EL (cell line): ENCODE data around the gene ERBB4.

Experiments used
- DNase-seq: peaks from one replicate; pipeline ENCODE4 v3.0.0-alpha.2; 2016

Gene ERBB4

GRCh38 chr2:212359425-212360067, 179.1 kb downstream of the ERBB4 start:
- DNase-seq = no peak

- DNase-seq = no peak
Measured at GRCh38 chr2:212357606-212358005, 181.0 kb downstream of the ERBB4 start.

DNA sequence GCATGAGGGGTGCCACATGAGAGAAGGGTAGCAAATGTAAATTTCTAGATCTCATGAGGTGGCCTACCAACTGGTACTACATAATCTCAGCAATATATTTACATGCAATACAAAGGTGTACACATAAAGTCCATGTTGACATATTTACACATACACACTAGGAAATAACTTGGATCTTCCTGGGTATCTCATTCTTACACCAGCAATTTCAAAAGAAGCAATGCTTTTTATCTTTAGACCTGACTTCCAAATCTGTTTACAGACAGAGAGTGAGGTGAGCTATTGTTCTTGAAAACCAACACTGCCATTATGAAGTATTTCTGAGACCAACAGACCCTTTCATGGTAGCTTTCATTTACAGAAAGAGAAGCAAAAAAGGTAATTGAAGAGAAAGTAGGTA, 184.2 kb downstream of the ERBB4 start:
- no peak for DNase-seq

- DNase-seq = no peak
Measured at GRCh38 chr2:212348501-212348900, 190.1 kb downstream of the ERBB4 start.

DNA sequence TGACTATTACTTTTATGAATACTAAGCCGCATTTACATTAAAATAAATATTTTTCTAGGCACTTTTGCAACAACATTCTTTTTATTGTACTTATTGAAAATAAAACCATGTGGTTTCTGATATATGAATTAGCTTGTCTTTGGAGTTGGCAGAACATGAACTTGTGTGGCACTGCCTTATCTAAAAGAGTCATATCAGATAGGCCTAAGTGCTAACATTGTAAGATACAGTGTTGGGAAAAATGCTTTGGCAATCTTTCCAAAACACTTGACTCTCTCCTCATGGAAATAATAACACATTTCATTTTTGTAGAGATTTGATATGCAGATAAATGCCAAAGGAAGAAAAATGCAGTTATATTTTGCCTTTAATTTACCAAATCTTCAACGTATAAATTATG, 191.7 kb downstream of the ERBB4 start:
- DNase-seq = no peak

- DNase-seq = no peak
Measured at GRCh38 chr2:212345966-212346365, 192.6 kb downstream of the ERBB4 start.

- DNase-seq = no peak
Measured at GRCh38 chr2:212344131-212344530, 194.5 kb downstream of the ERBB4 start.

DNA sequence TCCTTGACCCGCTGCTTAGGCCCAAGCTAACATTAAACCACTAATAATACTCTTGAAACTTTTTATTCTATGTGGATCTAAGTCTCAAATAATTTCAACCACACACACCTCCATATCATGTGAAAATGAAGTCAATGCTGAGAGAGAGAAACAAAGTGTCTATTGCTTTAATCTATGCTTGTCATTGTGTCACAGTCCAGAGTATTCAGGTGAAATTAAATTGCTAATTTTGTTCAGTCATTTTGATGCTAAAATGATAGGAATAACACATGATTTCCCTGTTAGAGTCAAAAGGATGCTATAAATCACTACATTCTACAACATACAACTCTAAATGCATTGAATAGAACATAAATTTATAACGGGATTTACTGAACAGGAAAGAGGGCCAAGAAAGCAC, 195.4 kb downstream of the ERBB4 start:
- DNase-seq = no peak

DNA sequence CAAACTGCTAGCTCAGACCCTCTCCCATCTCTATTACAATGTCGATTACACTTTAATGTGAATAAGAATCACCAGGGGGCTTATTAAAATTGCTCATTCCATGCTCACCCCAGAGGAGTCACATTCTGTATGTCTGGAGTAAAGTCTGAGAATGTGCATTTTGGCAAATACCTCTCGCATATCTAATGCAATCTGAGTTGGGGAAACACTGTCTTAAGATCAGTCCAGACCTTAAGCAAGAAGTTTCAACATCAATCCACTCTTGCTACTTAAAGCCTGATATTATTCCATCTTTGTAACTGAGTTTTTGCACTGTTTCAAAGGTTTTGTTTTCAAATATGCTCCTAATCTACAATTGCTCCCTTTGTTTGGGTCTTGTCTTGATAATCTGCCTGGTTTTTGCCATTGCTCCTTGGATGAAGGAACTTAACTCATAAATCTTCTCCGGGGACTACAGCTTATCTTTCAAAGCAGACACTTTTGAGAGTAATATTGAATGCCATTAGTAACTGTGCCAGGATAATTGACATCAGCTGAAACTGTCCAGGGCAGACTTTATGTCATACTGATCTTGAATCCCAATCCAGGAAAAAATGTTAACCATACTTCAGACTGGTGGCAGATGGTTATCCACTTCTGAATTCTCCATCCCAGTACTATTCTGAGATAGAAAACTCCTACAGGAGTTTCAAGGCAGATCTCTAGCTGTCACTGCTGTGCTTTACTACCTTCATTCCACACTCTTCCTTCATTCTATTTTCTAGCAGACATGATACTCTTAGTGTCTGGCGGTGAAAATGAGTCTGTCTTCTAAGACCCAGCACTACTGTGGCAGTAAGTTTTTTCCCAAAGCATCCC, 200.9 kb downstream of the ERBB4 start:
- DNase-seq = no peak

GRCh38 chr2:212337036-212337435, 201.6 kb downstream of the ERBB4 start:
- no peak for DNase-seq

GRCh38 chr2:212330263-212330662, 208.3 kb downstream of the ERBB4 start:
- DNase-seq = no peak

- no peak for DNase-seq
Measured at GRCh38 chr2:212328712-212329496, 209.7 kb downstream of the ERBB4 start.

- no peak for DNase-seq
Measured at GRCh38 chr2:212328136-212328535, 210.5 kb downstream of the ERBB4 start.

GRCh38 chr2:212327171-212327809, 211.3 kb downstream of the ERBB4 start:
- DNase-seq = no peak

GRCh38 chr2:212318636-212319035, 220.0 kb downstream of the ERBB4 start:
- DNase-seq = no peak

- DNase-seq = no peak
Measured at GRCh38 chr2:212314680-212315079, 223.9 kb downstream of the ERBB4 start.

- no peak for DNase-seq
Measured at GRCh38 chr2:212311807-212312404, 226.7 kb downstream of the ERBB4 start.

GRCh38 chr2:212299943-212300342, 238.7 kb downstream of the ERBB4 start:
- DNase-seq = no peak

- no peak for DNase-seq
Measured at GRCh38 chr2:212299333-212299732, 239.3 kb downstream of the ERBB4 start.

DNA sequence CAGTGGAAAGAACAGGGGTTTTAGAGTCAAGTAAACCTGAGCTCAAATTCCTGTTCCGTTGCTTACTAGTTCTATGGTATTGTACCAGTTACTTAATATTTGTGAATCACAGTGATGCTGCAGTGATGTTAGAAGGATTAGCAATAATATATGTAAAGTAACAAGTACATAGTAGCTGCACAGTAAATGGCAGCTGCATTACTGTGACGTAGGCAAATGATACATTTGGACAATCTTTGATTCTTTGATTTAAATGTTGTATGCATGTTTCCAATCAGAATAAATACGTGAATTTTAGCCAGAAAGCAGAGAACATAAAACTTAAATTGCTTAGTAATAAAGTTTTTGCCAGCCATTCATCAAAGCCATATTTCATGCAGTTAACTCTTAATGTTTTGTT, 243.0 kb downstream of the ERBB4 start:
- DNase-seq = no peak

GRCh38 chr2:212294816-212295215, 243.8 kb downstream of the ERBB4 start:
- DNase-seq = no peak

DNA sequence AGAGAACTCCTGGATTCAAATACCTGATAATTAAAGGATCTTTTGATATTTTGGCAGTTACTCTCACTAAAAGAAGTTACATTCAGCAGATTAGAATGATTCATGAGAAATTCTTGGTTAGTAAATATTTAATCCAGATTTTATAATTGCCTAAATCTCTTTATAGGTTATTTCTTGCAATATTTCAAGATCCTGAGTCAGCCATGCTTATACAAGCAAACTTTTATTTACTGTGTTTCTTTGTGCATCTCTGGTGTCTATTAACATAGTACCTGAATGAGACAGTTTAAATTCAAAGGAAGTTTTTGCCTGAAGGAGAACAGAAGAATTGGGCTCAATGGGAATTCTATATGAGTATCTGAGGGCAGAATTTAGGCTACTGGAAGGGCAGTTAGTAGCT, 249.3 kb downstream of the ERBB4 start:
- no peak for DNase-seq

DNA sequence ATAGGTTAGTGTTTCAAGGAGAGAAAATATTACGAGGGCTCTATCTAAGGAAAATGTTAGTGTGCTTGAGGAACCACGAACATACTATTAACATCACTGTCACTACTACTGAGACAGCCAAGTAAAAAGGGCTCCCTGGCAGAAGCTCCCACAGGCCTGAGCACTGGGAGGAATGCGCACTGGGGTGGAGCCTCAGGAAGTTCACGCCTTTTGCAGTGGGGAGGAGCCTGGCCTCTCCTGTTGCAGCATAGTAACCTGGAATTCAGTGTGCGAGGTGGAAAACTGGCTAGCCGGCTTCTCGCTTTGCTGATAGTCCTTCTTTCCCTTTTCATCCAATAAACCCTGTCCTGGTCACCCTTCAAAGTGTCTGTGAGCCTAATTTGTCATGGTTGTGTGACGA, 250.3 kb downstream of the ERBB4 start:
- no peak for DNase-seq
